Epithelial cell of esophagus (primary cell): ENCODE results near the gene USP4.

ENCODE experiments used
- DNase-seq: peaks from one replicate; pipeline ENCODE4 v3.0.0; 2010; ENCODE audit warnings: low read depth
- H3K4me3 ChIP-seq: 2 replicates; pipeline ENCODE4 v1.5.1; 2011; ENCODE audit warnings: mild to moderate bottlenecking, low read length, control low read depth
- TF ChIP-seq, protein P1 (sequence below): IDR thresholded peaks from 2 replicates; pipeline ENCODE4 v1.5.1; 2011; ENCODE audit warnings: low read depth, mild to moderate bottlenecking, low read length, control low read depth, inconsistent platforms; ENCODE audit not compliant: insufficient read depth; ENCODE audit errors: missing control alignments

USP4 gene

DNA sequence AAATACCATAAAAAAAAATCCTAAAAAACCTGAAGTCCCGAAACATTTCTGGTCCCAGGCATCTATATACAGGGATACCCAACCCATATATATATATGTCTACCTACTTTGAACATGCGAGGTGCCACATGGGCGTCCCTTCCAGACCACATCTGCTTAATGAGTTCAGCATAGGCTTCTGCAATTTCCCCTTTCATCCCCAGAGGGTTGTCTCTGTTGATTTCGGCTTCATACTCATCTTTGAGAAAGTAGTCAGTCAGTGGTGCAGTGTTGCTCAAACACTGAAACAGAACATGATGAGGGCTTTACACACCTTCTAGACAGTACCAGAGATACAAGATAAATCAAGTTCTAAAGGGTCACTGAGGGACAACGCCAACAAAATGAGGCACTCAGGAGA lies 34.2 kb downstream of the USP4 start:
- TF ChIP-seq, protein P1, sequence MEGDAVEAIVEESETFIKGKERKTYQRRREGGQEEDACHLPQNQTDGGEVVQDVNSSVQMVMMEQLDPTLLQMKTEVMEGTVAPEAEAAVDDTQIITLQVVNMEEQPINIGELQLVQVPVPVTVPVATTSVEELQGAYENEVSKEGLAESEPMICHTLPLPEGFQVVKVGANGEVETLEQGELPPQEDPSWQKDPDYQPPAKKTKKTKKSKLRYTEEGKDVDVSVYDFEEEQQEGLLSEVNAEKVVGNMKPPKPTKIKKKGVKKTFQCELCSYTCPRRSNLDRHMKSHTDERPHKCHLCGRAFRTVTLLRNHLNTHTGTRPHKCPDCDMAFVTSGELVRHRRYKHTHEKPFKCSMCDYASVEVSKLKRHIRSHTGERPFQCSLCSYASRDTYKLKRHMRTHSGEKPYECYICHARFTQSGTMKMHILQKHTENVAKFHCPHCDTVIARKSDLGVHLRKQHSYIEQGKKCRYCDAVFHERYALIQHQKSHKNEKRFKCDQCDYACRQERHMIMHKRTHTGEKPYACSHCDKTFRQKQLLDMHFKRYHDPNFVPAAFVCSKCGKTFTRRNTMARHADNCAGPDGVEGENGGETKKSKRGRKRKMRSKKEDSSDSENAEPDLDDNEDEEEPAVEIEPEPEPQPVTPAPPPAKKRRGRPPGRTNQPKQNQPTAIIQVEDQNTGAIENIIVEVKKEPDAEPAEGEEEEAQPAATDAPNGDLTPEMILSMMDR: no peak
- DNase-seq: no peak
- H3K4me3 ChIP-seq: no peak overlapping the region

DNA sequence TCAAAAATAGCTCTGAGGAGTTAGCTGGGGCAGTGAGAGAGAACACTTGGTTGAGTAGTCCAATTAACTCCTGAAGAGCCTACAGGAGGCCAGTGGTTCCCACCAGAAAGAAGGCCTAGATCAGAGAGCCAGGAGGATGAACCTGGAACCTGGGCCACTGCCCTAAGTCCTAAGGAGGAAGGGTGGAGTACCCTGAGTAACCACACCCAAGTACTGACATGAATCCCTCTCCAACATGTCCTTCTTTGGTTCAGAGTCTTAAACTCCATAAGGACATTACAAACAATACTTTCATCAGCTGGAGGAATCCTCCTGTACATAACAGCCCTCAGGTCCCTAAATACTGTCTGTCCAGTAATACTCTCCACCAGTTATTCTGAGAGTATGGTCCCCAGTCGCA lies 37.2 kb downstream of the USP4 start:
- DNase-seq: no peak
- TF ChIP-seq, protein P1: no peak
- H3K4me3 ChIP-seq: no peak overlapping the region

DNA sequence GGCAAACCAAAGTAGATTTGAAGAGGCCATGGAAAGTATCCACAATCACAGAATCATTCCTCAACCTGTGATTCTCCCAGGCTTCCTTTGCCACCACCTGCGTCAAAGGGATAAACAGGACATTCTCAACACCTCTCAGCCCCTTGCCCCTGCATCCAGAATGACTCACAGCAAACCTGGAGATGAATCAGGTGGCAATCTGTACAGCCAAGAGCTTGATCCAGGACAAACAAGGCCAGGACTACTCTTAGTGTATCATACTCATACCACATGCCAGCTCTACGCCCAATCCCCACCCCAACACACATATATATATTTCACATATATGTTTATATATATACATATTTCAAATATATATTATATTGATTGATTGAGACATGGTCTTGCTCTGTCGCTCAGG lies 39.3 kb downstream of the USP4 start:
- TF ChIP-seq, protein P1: no peak
- H3K4me3 ChIP-seq: no peak overlapping the region
- DNase-seq: no peak

DNA sequence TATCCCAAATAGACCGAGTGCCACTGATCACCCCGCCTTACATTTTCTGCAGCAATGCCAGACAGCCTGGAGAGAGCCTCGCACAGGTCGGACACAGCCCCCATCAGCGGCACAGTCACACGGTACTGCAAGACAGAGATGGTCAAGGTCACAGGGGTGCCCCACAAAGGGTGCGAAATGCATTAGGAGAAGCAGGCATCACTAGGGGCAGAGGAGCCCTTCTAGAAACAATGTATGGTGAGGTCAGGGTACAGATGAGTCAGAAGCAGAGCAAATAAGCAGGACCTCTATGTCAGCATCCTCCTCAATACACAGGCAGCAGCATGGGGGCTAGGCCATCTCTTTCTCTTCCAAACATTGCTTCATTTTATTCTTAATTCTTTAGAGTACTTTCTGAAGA lies 41.3 kb downstream of the USP4 start:
- no peak for DNase-seq
- no peak overlapping the region for H3K4me3 ChIP-seq
- TF ChIP-seq, protein P1: no peak

DNA sequence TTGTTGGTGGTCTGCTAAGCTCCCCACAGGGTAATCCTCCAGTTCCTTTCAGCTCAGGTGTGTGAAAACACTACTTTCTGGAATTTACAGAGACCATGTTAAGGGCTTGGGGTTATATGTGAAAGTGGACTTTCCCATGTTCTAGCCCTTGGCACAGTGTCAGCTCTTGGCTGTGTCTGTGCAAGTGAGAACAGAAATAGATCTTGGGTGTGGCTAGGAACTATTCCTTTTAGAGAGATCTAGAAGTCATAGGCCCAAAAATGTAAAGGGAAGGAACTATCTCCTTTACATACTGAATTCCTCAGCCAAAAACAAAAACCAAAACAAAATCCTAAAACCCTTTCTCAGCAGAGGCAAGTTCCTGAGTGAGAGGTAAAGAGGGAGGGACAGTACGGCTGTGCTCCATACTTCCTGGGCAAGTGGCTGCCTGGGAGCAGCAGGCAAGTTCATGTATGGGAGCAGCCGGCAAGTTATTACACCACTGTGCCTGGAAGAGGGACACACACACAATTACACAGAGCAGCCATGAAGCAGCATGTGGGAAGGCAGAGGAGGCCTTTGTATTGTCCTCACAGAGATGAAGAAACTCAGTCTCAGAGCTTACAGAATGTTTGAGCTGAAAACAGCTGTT lies 43.0 kb downstream of the USP4 start:
- peak; percentile 79 for DNase-seq
- H3K4me3 ChIP-seq: no peak overlapping the region
- TF ChIP-seq, protein P1: no peak

DNA sequence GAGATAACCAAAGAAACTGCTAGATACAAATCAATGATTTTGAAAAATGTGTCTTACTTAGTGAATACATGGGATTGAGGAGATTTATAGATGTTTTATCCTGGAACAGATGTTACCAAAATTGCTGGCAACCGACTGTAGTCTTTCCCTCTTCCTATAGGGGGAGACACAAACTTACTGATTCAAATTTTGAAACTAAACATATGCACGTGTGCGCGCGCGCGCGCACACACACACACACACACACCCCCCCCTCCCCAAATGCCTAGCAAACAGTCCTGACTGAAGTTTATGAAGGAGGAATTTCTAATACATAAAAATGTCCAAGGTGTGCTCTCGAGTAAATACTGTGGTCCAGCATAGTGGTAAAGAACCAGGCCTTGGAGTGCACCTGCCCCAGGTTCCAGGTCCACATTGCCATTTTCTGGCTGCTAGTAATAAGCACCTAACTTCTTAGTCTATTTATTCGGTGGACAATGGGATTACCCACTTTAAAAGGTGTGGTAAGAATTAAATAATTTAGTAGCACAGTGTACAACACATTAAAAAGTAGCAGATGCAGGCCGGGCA lies 44.3 kb downstream of the USP4 start:
- TF ChIP-seq, protein P1: peak; percentile 61
- H3K4me3 ChIP-seq: no peak overlapping the region
- DNase-seq: peak; percentile 31

DNA sequence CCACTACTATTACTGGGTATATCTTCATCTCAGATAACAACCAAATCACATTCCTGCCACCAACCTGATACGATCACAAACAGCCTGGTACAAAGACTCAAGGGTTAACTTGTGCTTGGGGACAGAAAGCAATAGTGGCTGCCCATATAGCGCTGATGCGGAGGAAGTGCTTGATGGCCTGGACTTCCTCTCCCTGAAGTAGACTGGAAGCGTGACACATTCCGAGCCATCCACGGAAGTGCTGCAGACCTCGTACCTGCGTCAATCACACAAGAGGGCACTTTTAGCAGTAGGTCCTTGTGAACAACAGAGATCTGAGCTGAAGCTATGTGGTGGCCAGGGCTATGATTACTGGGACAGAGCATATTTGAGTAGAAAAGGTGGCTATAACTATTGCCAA lies 45.5 kb downstream of the USP4 start:
- TF ChIP-seq, protein P1: no peak
- no peak for DNase-seq
- H3K4me3 ChIP-seq: no peak overlapping the region
